GM13977 (cell line): Measurements from ENCODE around the gene TBP.
"Not testable (repeated sequence)": the region's sequence is repeated elsewhere in the genome, so short reads cannot be mapped to it uniquely, and the experiment has no call there.

Experiments
- DNase-seq: peaks from one replicate; pipeline ENCODE4 v3.0.0; 2012; ENCODE audit warnings: low spot score
- in situ Hi-C: fragments of 300-500 bp; cut with MboI; formaldehyde crosslinking; loops from one replicate; pipeline ENCODE4 v1.12.0; 2022; ENCODE audit warnings: low sequenced_read_pairs, low pct_unique_long_range_greater_than_20kb, mixed read lengths, inconsistent platforms; ENCODE audit not compliant: unreplicated experiment
- TF ChIP-seq, protein P1 (sequence below): IDR thresholded peaks from 2 replicates; pipeline ENCODE4 v1.5.1; 2012; ENCODE audit warnings: mild to moderate bottlenecking, control low read depth; ENCODE audit not compliant: insufficient read depth; ENCODE audit errors: extremely low read depth, missing control alignments

Gene TBP

GRCh38 chr6:170524172-170524502, 30.0 kb upstream of the TBP start:
- TF ChIP-seq, protein P1, sequence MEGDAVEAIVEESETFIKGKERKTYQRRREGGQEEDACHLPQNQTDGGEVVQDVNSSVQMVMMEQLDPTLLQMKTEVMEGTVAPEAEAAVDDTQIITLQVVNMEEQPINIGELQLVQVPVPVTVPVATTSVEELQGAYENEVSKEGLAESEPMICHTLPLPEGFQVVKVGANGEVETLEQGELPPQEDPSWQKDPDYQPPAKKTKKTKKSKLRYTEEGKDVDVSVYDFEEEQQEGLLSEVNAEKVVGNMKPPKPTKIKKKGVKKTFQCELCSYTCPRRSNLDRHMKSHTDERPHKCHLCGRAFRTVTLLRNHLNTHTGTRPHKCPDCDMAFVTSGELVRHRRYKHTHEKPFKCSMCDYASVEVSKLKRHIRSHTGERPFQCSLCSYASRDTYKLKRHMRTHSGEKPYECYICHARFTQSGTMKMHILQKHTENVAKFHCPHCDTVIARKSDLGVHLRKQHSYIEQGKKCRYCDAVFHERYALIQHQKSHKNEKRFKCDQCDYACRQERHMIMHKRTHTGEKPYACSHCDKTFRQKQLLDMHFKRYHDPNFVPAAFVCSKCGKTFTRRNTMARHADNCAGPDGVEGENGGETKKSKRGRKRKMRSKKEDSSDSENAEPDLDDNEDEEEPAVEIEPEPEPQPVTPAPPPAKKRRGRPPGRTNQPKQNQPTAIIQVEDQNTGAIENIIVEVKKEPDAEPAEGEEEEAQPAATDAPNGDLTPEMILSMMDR = no peak
- in situ Hi-C loops = no loop called here
- DNase-seq = no peak

DNA sequence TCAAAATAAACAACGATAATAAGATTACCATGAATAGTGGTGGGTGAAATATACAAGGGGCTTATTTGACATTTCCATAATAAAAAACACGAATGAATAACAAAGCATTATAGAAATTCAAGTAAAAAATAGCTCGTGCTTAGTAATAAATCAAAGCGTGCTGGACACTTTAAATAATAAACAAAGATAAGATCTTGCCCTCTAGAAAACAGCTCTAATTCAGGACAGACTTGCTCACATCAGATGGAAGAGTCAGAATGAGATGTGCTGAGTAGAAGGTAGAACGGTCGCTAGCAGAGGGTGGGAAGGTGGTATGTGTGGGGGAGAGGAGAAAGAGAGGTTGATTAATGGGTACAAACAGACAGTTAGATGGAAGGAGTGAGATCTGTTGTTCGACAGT, 28.4 kb upstream of the TBP start:
- no peak for DNase-seq
- TF ChIP-seq, protein P1 = no peak
- in situ Hi-C loops = no loop called here

- in situ Hi-C loops, DNase-seq: not testable (repeated sequence)
Observed at GRCh38 chr6:170527995-170528394, 26.2 kb upstream of the TBP start.

- TF ChIP-seq, protein P1 = peak; percentile 81
- in situ Hi-C loops = no loop called here
- DNase-seq = peak; percentile 60
Observed at GRCh38 chr6:170529839-170530469, 24.2 kb upstream of the TBP start.

DNA sequence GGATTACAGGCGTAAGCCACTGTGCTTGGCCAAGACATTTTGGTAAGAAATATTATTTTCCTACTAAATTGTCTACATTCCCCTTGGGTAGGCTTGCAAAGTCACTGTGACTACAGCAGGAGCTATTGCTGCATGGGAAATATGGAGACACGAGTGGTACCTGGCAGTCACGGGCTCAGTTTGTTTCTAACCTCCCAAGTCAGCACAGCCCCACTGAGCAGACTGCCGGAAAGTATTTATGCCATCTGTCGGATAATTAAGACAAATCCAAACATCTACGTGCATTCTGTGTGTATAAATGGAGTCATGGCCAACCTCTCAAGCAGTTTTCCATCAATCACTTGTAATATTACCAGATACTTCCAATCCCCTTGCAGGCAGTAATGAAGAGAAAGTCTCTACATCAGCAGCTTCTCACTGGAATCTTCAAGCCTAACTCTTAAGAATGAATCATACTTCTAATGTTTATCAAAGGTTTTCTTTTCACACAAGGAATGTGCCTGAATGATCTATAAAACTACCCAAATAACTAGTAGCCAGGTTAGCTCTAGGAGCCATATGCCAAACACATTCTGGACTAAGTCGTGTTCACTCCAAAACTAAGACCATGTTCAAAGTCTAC, 21.2 kb upstream of the TBP start:
- in situ Hi-C loops = no loop called here
- no peak for DNase-seq
- TF ChIP-seq, protein P1 = no peak

DNA sequence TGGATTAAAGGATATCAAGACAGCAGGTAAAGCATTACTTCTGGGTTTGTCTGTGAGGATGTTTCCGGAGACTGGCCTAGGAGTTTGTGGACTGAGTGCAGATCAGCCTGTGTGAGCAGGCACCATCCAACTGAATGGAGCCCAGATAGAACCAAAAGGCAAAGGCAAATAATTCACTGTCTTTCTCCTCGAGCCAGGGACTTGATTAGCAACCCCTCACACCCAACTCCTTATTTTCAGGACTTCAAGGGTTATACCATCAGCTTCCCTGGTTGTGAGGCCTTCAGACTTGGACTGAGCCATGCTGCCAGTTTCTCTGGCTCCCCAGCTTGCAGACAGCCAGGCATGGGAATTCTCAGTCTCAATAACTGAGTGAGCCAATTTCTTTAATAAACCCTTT, 20.4 kb upstream of the TBP start:
- no peak for DNase-seq
- TF ChIP-seq, protein P1 = no peak
- in situ Hi-C loops = no loop called here

GRCh38 chr6:170535004-170535403, 19.2 kb upstream of the TBP start:
- DNase-seq = no peak
- TF ChIP-seq, protein P1 = no peak
- in situ Hi-C loops = no loop called here
